GM20431 (cell line): ENCODE data around the gene FOCAD.
"Not testable (repeated sequence)": the region's sequence is repeated elsewhere in the genome, so short reads cannot be mapped to it uniquely, and the experiment has no call there.

Source experiments
- in situ Hi-C: fragments of 300-500 bp; cut with MseI, MboI; formaldehyde crosslinking; loops from one replicate; pipeline ENCODE4 v1.15.0; 2020; ENCODE audit warnings: low sequenced_read_pairs; ENCODE audit not compliant: unreplicated experiment

Gene FOCAD

GRCh38 chr9:20941174-20941690 is 257.2 kb downstream of the FOCAD start:
- in situ Hi-C loops = loop anchor here (25.0 kb wide), 3 partner anchors 304 to 1004 kb away; no protein-coding TSS in a partner anchor

GRCh38 chr9:20944507-20944906 is 260.4 kb downstream of the FOCAD start:
- in situ Hi-C loops = loop anchor here (25.0 kb wide), 3 partner anchors 307 to 1007 kb away; no protein-coding TSS in a partner anchor

GRCh38 chr9:20945269-20945668 is 261.2 kb downstream of the FOCAD start:
- in situ Hi-C loops = loop anchor here (25.0 kb wide), 3 partner anchors 308 to 1008 kb away; no protein-coding TSS in a partner anchor

- in situ Hi-C loops = loop anchor here (25.0 kb wide), 3 partner anchors 309 to 1009 kb away; no protein-coding TSS in a partner anchor
These were observed 261.8 kb downstream of the FOCAD start for GRCh38 chr9:20945856-20946255.

- in situ Hi-C loops = loop anchor here (25.0 kb wide), 3 partner anchors 311 to 1011 kb away; no protein-coding TSS in a partner anchor
These were observed 264.6 kb downstream of the FOCAD start for GRCh38 chr9:20948703-20949102.

GRCh38 chr9:20950707-20951106 is 266.6 kb downstream of the FOCAD start:
- in situ Hi-C loops = no loop called here

- in situ Hi-C loops = no loop called here
These were observed 278.6 kb downstream of the FOCAD start for GRCh38 chr9:20962536-20963225.

GRCh38 chr9:20972684-20973083 is 288.6 kb downstream of the FOCAD start:
- in situ Hi-C loops = no loop called here

GRCh38 chr9:20973246-20973947 is 289.3 kb downstream of the FOCAD start:
- in situ Hi-C loops = not testable (repeated sequence)

- in situ Hi-C loops = not testable (repeated sequence)
These were observed 290.3 kb downstream of the FOCAD start for GRCh38 chr9:20974191-20974938.

- in situ Hi-C loops = no loop called here
These were observed 294.2 kb downstream of the FOCAD start for GRCh38 chr9:20978249-20978648.

- in situ Hi-C loops = no loop called here
These were observed 296.9 kb downstream of the FOCAD start for GRCh38 chr9:20980832-20981455.

- in situ Hi-C loops = no loop called here
These were observed 297.4 kb downstream of the FOCAD start for GRCh38 chr9:20981486-20981885.

GRCh38 chr9:20984506-20984905 is 300.4 kb downstream of the FOCAD start:
- in situ Hi-C loops = no loop called here

- in situ Hi-C loops = no loop called here
These were observed 302.0 kb downstream of the FOCAD start for GRCh38 chr9:20985851-20986600.

GRCh38 chr9:20987521-20987920 is 303.5 kb downstream of the FOCAD start:
- in situ Hi-C loops = no loop called here

GRCh38 chr9:20988061-20988460 is 304.0 kb downstream of the FOCAD start:
- in situ Hi-C loops = no loop called here

GRCh38 chr9:20988671-20989315 is 304.7 kb downstream of the FOCAD start:
- in situ Hi-C loops = no loop called here

GRCh38 chr9:20989923-20990341 is 305.9 kb downstream of the FOCAD start:
- in situ Hi-C loops = no loop called here
